ENCODE results near the gene MYH10.

GRCh38 chr17:8472663-8473062 lies 157.9 kb downstream of the MYH10 start:
- no peak for TF ChIP-seq CTCF (IDR thresholded peaks at IDR 0.05)
- TF ChIP-seq POLR2A (IDR thresholded peaks at IDR 0.05) = no peak
- no peak for TF ChIP-seq EP300 (IDR thresholded peaks at IDR 0.05)
- no peak for TF ChIP-seq POLR2AphosphoS5 (IDR thresholded peaks at IDR 0.05)

Data from stomach (tissue), 4 donors.